Omental fat pad (tissue), 4 donors: ENCODE data around the gene GPR108. TPM values are rescaled to one million over a fixed set of nuclear protein-coding genes. Genes with fewer than 3 reads are reported as not detected.

Source experiments
- ATAC-seq: fragments of 150-250 bp; one replicate; pipeline ENCODE4 v1.9.1; 2016; ENCODE audit warnings: mild to moderate bottlenecking, moderate library complexity; ENCODE audit not compliant: low FRiP score
- DNase-seq: peaks from one replicate; pipeline ENCODE4 v3.0.0-alpha.2; 2019; ENCODE audit warnings: low spot score
- CTCF ChIP-seq, 3 donors: fragments of 450-650 bp; IDR thresholded peaks; one replicate each; pipeline ENCODE4 v1.5.1; 2016 to 2017; ENCODE audit warnings: antibody characterized with exemption in 3 of 3, mild to moderate bottlenecking in 3 of 3, moderate library complexity in 2 of 3
- total RNA-seq, 4 donors: library from RNA; depleted of rRNA; stranded (reverse); fragments of >200 nt; gene quantifications; one replicate each; pipeline ENCODE4 v1.1.0, GENCODE V29; 2016

The GPR108 gene
- total RNA-seq, 4 donors from 2014 or later, result 34.5 to 68.4 (median 62.0) TPM

GRCh38 chr19:6729573-6730152 lies 7.7 kb downstream of the GPR108 start:
- no peak for DNase-seq
- no peak for TF ChIP-seq CTCF (IDR thresholded peaks at IDR 0.05)
- no peak for ATAC-seq

GRCh38 chr19:6728346-6728745 lies 9.0 kb downstream of the GPR108 start:
- TF ChIP-seq CTCF (IDR thresholded peaks at IDR 0.05), result no peak
- ATAC-seq, result no peak

GRCh38 chr19:6725513-6726231 lies 11.7 kb downstream of the GPR108 start:
- no peak for TF ChIP-seq CTCF (IDR thresholded peaks at IDR 0.05)
- DNase-seq, result no peak
- no peak for ATAC-seq

More at GRCh38 chr19:6728346-6728745, 9.0 kb downstream of the GPR108 start:
- no peak for DNase-seq

GRCh38 chr19:6724631-6725492 lies 12.5 kb downstream of the GPR108 start:
- ATAC-seq (peak; percentile 30), DNase-seq (no peak)
- no peak for TF ChIP-seq CTCF (IDR thresholded peaks at IDR 0.05)

GRCh38 chr19:6723738-6724137 lies 13.6 kb downstream of the GPR108 start:
- no peak for ATAC-seq
- TF ChIP-seq CTCF (IDR thresholded peaks at IDR 0.05), result no peak
- DNase-seq, result no peak

- no peak for TF ChIP-seq CTCF (IDR thresholded peaks at IDR 0.05)
- DNase-seq, result peak; percentile 57
- peak; percentile 4 for ATAC-seq
These were observed 14.2 kb downstream of the GPR108 start for GRCh38 chr19:6723108-6723618.
